Activated T-cell treated with anti-CD3 and anti-CD28 coated beads, Interleukin-2, amount 50 U/mL, for 72 hours (primary cell): ENCODE data around the gene ZNRD2. TPM values are rescaled to one million over a fixed set of nuclear protein-coding genes. Genes with fewer than 3 reads are reported as not detected.

ENCODE experiments used
- ATAC-seq, 2 donors: fragments of 150-1000 bp; cut with Tn5 transposase; replicated peaks in 1 of 2; 2 replicates each; pipeline ENCODE4 v1.10.0; 2021; ENCODE audit warnings: moderate library complexity in 2 of 2, mild to moderate bottlenecking in 1 of 2
- DNase-seq, 2 donors: peaks; one replicate each; pipeline ENCODE4 v3.0.0; 2021 to 2022; ENCODE audit warnings: mixed read lengths in 1 of 2
- H3K27ac Mint-ChIP-seq: one replicate; pipeline ENCODE4 v1.8.0; 2022; ENCODE audit warnings: mild to moderate bottlenecking, moderate library complexity, mixed read lengths
- H3K27me3 Mint-ChIP-seq: one replicate; pipeline ENCODE4 v1.8.0; 2022; ENCODE audit warnings: low read depth, mixed read lengths
- H3K36me3 Mint-ChIP-seq, 2 donors: one replicate each; pipeline ENCODE4 v1.8.0; 2022; ENCODE audit warnings: mixed read lengths in 2 of 2, mild to moderate bottlenecking in 1 of 2; ENCODE audit not compliant: insufficient read depth in 2 of 2
- H3K4me1 Mint-ChIP-seq: one replicate; pipeline ENCODE4 v1.8.0; 2022; ENCODE audit warnings: low read depth, mixed read lengths
- H3K4me3 Mint-ChIP-seq, 2 donors: one replicate each; pipeline ENCODE4 v1.8.0; 2022; ENCODE audit warnings: mild to moderate bottlenecking in 2 of 2, mixed read lengths in 2 of 2, moderate library complexity in 2 of 2
- H3K9me3 Mint-ChIP-seq, 2 donors: one replicate each; pipeline ENCODE4 v1.8.0; 2022; ENCODE audit warnings: mixed read lengths in 2 of 2
- total RNA-seq, 2 donors: library from RNA; stranded (reverse); gene quantifications; one replicate each; pipeline ENCODE4 v1.2.3, GENCODE V29; 2022

Gene ZNRD2
- total RNA-seq, 2 donors from 2014 or later, result 23.5 to 25.1 TPM

DNA sequence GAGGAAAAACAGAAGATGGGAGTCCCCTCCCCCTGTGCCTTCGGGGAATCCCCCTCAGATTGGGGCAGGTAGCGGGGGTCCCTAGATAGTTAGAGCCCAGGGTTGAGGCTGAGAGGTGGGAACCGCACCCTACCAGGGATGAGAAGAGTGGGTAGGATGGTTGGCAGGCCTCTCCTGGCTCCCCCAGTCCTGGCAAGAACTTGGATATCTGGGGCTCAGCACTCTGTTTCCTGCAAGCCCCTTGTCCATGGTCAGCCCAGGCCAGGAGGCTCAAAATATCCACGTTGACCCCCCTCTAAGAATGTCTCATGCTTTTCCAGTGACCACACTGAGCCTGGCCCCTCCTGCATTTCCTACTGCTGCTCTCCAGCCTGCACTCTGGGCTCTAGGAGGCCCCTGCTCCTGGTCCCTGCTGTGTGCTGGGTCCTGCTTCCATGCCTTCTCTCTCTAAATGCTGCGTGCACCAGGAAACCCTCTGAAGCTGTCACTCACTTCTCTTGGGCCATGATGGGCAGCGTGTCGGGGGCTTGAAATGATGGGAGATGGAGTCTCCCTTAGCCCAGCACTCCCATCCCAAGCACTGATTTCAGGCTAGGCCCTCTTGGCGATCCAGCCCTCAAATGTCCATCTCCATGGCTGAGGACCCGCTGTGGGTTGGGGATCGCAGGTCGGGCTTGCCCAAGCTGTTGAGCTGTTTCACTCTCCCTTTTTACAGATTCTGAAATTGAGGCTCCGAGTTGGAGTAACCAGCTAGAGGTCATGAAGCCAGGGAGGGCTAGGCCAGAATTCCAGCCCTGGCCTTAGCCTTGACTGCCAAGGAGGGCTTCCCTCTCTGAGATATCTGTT, 41.7 kb downstream of the ZNRD2 start:
- no peaks in the 10 kb centered on the region for H3K27me3 Mint-ChIP-seq
- peak overlapping the region; percentile 96 for H3K27ac Mint-ChIP-seq
- H3K4me3 Mint-ChIP-seq, result peak overlapping the region; percentile 94
- no peak for DNase-seq
- no peaks in the 10 kb centered on the region for H3K9me3 Mint-ChIP-seq
- no peak for ATAC-seq
- peaks cover 8 to 14% of the 10 kb centered on the region in 2 donors for H3K36me3 Mint-ChIP-seq
- H3K4me1 Mint-ChIP-seq, result peaks cover 45% of the 10 kb centered on the region

DNA sequence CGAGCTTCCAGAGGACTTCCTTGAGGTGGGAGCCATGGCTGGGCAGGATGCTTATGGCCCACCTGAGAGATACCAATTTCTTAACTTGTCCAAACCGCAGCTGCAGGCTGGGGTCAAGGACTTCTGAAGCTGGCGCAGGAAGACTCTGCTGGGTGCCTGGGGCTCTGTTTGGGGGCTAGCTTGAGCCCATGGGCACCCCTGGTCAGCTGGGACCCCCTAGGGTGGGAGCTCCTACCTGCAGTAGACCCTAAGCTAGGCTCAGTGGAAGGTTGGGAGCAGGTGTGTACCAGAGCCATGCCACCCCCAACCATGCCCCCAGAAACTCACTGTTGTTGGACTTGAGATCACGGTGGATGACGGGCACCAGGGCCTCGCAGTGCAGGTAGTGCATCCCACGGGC, 42.4 kb downstream of the ZNRD2 start:
- DNase-seq (no peak), ATAC-seq (no peak)
- H3K9me3 Mint-ChIP-seq, result no peaks in the 10 kb centered on the region
- H3K27ac Mint-ChIP-seq, result peak overlapping the region; percentile 96
- peaks cover 51% of the 10 kb centered on the region for H3K4me1 Mint-ChIP-seq
- no peaks in the 10 kb centered on the region for H3K27me3 Mint-ChIP-seq
- H3K36me3 Mint-ChIP-seq, result peaks cover 8 to 14% of the 10 kb centered on the region in 2 donors
- H3K4me3 Mint-ChIP-seq, result peak overlapping the region; percentile 94

- Mint-ChIP-seq H3K4me3 (peak overlapping the region; percentile 94), H3K4me1 (peaks cover 51% of the 10 kb centered on the region), H3K27ac (peak overlapping the region; percentile 79), H3K27me3 (no peaks in the 10 kb centered on the region), H3K9me3 (no peaks in the 10 kb centered on the region), H3K36me3 (peaks cover 8 to 14% of the 10 kb centered on the region in 2 donors)
- DNase-seq (peak; percentile 31 to 38), ATAC-seq (no peak)
These were observed 43.0 kb downstream of the ZNRD2 start for GRCh38 chr11:65613091-65613928.

GRCh38 chr11:65615229-65615949, 45.1 kb downstream of the ZNRD2 start, which contains the start of gene PCNX3:
PCNX3 (plus strand) TSS chr11:65615776; CDS start chr11:65616312, 536 bp downstream.
- H3K4me3 Mint-ChIP-seq, result peak within 1 kb of the TSS; percentile 97 to 98
- ATAC-seq (peak; percentile 89 to 91), DNase-seq (peak; percentile 100)
- no peaks in the 10 kb centered on the region for H3K27me3 Mint-ChIP-seq
- H3K36me3 Mint-ChIP-seq, result peaks cover 8 to 17% of the 10 kb centered on the region in 2 donors
- H3K4me1 Mint-ChIP-seq, result peaks cover 40% of the 10 kb centered on the region
- peak within 1 kb of the TSS; percentile 91 for H3K27ac Mint-ChIP-seq
- no peaks in the 10 kb centered on the region for H3K9me3 Mint-ChIP-seq

- Mint-ChIP-seq H3K27me3 (no peaks in the 10 kb centered on the region), H3K27ac (peak overlapping the region; percentile 91), H3K4me1 (peaks cover 33% of the 10 kb centered on the region), H3K36me3 (peaks cover 8 to 18% of the 10 kb centered on the region in 2 donors), H3K4me3 (peak overlapping the region; percentile 97 to 98), H3K9me3 (no peaks in the 10 kb centered on the region)
- ATAC-seq, result peak in 1 of 2 donors; percentile 3
- DNase-seq, result peak; percentile 63 to 68
These were observed 45.8 kb downstream of the ZNRD2 start for GRCh38 chr11:65615950-65616574.

DNA sequence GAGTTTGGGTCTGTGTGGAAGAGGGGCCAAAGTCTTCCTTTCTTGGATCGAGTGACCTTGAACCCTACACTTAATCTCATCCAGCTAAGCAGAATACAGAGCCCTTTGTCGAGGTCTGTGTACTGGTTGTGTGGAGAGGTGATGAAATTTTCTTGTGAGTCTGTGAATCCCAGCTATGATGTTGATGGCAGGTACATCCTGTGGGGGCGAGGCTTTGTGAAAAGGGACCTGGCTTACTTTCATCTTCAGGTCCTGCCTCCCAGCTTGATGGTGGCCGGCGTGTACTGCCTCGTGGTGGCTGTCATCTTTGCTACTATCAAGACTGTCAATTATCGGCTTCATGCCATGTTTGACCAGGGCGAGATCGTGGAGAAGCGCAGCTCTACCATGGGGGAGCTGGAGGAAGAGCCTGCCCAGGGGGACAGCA, 46.3 kb downstream of the ZNRD2 start:
- peaks cover 31% of the 10 kb centered on the region for H3K4me1 Mint-ChIP-seq
- ATAC-seq (no peak), DNase-seq (peak in 1 of 2 donors; percentile 35)
- no peaks in the 10 kb centered on the region for H3K27me3 Mint-ChIP-seq
- H3K9me3 Mint-ChIP-seq, result no peaks in the 10 kb centered on the region
- peak overlapping the region; percentile 91 for H3K27ac Mint-ChIP-seq
- peaks cover 8 to 19% of the 10 kb centered on the region in 2 donors for H3K36me3 Mint-ChIP-seq
- H3K4me3 Mint-ChIP-seq, result peak overlapping the region; percentile 97 to 98

DNA sequence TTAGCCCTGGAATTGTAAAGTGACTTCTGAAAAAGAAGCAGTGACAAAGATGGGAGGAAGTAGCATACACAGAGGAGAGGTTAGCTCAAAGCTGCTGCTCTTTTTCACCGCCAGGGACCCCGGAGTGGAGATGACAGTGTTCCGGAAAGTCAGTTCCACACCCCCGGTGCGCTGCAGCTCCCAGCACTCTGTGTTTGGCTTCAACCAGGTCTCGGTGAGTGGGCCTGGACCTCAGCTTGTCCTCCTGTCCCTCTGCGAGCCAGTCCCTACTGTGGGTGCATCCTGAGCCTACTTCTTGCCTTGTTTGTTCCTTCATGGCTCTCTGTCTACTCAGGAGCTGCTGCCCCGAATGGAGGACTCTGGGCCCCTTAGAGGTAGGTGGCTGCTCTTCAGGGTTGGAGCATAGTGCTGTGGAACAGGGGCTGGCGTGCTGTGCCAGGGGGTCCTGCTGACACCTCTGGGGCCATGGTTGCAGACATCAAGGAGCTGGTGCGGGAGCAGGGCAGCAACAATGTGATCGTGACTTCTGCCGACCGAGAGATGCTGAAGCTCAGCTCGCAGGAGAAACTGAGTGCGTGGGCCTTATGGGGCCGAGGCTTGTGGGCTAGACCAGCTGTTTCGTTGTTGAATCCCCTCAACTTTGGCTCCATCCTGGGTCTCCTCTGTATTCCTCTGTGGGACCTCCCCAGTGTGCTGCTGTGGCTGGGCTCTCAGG, 47.0 kb downstream of the ZNRD2 start:
- H3K27me3 Mint-ChIP-seq, result no peaks in the 10 kb centered on the region
- H3K4me3 Mint-ChIP-seq, result peak overlapping the region; percentile 97 to 98
- no peak for DNase-seq

DNA sequence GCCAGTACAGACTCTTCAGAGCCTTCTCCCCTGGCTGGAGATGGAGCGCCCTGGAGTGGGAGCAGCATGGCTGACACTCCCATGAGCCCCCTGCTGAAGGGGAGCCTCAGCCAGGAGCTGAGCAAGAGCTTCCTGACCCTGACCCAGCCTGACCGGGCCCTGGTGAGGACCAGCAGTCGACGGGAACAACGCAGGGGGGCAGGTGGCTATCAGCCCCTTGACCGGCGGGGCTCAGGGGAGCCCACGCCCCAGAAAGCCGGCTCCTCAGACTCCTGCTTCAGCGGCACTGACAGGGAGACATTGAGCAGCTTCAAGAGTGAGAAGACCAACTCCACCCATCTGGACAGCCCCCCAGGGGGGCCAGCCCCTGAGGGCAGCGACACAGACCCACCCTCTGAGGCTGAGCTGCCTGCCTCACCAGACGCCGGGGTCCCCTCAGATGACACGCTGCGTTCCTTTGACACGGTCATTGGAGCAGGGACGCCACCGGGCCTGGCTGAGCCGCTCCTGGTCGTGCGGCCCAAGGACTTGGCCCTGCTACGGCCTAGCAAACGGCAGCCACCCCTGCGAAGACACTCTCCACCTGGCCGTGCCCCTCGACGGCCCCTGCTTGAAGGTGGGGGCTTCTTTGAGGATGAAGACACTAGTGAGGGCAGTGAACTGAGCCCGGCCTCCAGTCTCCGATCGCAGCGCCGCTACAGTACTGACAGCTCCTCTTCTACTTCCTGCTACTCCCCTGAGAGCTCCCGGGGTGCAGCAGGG, 47.9 kb downstream of the ZNRD2 start:
- ATAC-seq (no peak), DNase-seq (no peak)
- no peak overlapping the region for H3K27ac Mint-ChIP-seq
- H3K27me3 Mint-ChIP-seq, result no peaks in the 10 kb centered on the region
- H3K36me3 Mint-ChIP-seq, result peaks cover 11 to 14% of the 10 kb centered on the region in 2 donors
- peak overlapping the region in 1 of 2 donors; percentile 98 for H3K4me3 Mint-ChIP-seq
- peaks cover 16% of the 10 kb centered on the region for H3K4me1 Mint-ChIP-seq
- no peaks in the 10 kb centered on the region for H3K9me3 Mint-ChIP-seq

More for the DNA sequence above, 47.0 kb downstream of the ZNRD2 start:
- ATAC-seq, result no peak
- no peaks in the 10 kb centered on the region for H3K9me3 Mint-ChIP-seq
- peak overlapping the region; percentile 91 for H3K27ac Mint-ChIP-seq
- H3K36me3 Mint-ChIP-seq, result peaks cover 8 to 16% of the 10 kb centered on the region in 2 donors
- H3K4me1 Mint-ChIP-seq, result peaks cover 25% of the 10 kb centered on the region

DNA sequence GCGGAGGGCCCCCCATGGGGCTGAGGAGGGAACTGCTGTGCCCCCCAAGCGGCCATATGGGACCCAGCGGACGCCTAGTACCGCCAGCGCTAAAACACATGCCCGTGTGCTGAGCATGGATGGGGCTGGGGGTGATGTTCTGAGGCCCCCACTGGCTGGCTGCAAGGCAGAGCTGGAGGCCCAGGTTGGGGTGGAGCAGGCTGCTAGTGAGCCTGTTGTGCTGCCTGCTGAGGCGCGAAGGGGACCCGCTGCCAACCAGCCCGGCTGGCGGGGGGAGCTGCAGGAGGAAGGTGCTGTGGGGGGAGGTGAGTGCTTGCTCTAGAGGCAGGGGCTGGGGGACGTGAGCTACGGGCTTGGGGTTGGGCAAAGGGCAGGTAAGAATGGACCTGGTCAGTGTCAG, 48.5 kb downstream of the ZNRD2 start:
- Mint-ChIP-seq H3K27me3 (no peaks in the 10 kb centered on the region), H3K4me1 (peaks cover 14% of the 10 kb centered on the region), H3K9me3 (no peaks in the 10 kb centered on the region), H3K36me3 (peaks cover 11 to 14% of the 10 kb centered on the region in 2 donors), H3K4me3 (no peak overlapping the region), H3K27ac (no peak overlapping the region)
- ATAC-seq (no peak), DNase-seq (no peak)

DNA sequence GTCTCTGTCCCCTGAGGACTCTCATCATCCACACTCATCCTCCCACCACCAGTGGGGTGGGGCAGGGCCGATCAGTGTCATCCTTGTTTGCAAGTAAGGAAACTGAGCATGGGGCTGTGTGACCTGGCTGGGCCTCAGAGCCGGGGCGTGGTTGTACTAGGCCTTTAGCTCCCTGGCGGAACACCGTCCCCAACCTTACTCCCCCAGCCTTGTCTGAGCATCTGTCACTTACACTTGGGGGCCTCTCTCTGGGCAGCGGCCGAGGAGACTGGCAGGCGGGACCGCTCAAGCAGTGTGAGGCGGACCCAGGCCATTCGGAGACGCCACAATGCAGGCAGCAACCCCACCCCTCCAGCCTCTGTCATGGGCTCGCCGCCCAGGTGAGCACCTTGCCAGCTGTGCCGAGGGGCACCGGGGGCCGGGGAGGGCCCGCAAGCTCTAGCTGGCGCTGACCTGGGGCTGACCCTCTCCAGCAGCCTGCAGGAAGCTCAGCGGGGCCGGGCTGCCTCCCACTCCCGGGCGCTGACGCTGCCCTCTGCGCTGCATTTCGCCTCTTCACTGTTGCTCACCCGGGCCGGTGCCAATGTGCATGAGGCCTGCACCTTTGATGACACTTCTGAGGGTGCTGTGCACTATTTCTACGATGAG, 49.1 kb downstream of the ZNRD2 start:
- no peak overlapping the region for H3K4me3 Mint-ChIP-seq
- no peaks in the 10 kb centered on the region for H3K27me3 Mint-ChIP-seq
- H3K4me1 Mint-ChIP-seq, result peaks cover 14% of the 10 kb centered on the region
- H3K27ac Mint-ChIP-seq, result no peak overlapping the region
- DNase-seq, result no peak
- H3K9me3 Mint-ChIP-seq, result no peaks in the 10 kb centered on the region
- peaks cover 11 to 12% of the 10 kb centered on the region in 2 donors for H3K36me3 Mint-ChIP-seq
- ATAC-seq, result no peak

GRCh38 chr11:65620666-65621065, 50.4 kb downstream of the ZNRD2 start:
- ATAC-seq, result no peak
- DNase-seq, result no peak
- Mint-ChIP-seq H3K27me3 (no peaks in the 10 kb centered on the region), H3K27ac (no peak overlapping the region), H3K4me3 (no peak overlapping the region), H3K36me3 (peaks cover 10 to 11% of the 10 kb centered on the region in 2 donors), H3K4me1 (peaks cover 14% of the 10 kb centered on the region), H3K9me3 (no peaks in the 10 kb centered on the region)
